Mucosa of descending colon (tissue), 3 donors: ENCODE data around the gene CISH. TPM values are rescaled to one million over a fixed set of nuclear protein-coding genes. Genes with fewer than 3 reads are reported as not detected.

Source experiments
- ATAC-seq: fragments of 200-7000 bp; cut with Tn5 transposase; one replicate; pipeline ENCODE4 v1.9.1; 2020; ENCODE audit warnings: mild to moderate bottlenecking, moderate library complexity
- DNase-seq, 3 donors: peaks; one replicate each; pipeline ENCODE4 v3.0.0-alpha.2; 2020
- H3K36me3 ChIP-seq: fragments of 200-600 bp; one replicate; pipeline ENCODE4 v1.8.0; 2021; ENCODE audit warnings: low read depth, mild to moderate bottlenecking
- H3K4me1 ChIP-seq: fragments of 200-600 bp; one replicate; pipeline ENCODE4 v1.8.0; 2021; ENCODE audit warnings: low read depth, mild to moderate bottlenecking
- H3K4me3 ChIP-seq: fragments of 200-600 bp; one replicate; pipeline ENCODE4 v1.8.0; 2021; ENCODE audit warnings: mild to moderate bottlenecking
- H3K9me3 ChIP-seq: fragments of 200-600 bp; one replicate; pipeline ENCODE4 v1.8.0; 2021; ENCODE audit warnings: mild to moderate bottlenecking
- intact Hi-C, 2 donors: fragments of 100-400 bp; cut with DNase I in 1 of 2; cut with micrococcal nuclease in 1 of 2; formaldehyde crosslinking; loops; one replicate each; pipeline versions ENCODE4 v1.11.0 to v1.11.1; 2022; cut with DNase I, micrococcal nuclease
- total RNA-seq, 3 donors: library from RNA; stranded (reverse); fragmentation: NEBNext Ultra II Directional in 2 of 3; extraction: Animal tissue kit (Norgen Biotek cat#: 25700) in 2 of 3; gene quantifications; one replicate each; pipeline versions ENCODE4 v1.2.1 to v1.2.4, GENCODE V29; 2021 to 2023
- TF ChIP-seq, protein P1 (sequence below): fragments of 200-600 bp; IDR thresholded peaks from one replicate; pipeline ENCODE4 v1.8.0; 2022; ENCODE audit warnings: antibody characterized with exemption, mild to moderate bottlenecking
- donor health status: DM: no; HTN: no; CAD: no; lungs with moderate emphysema.
- donor health status: DM: no; HTN: no; CAD: no.
- donor health status: DM: no; HTN: yes; CAD: no.

Gene CISH
- total RNA-seq, 3 donors from 2014 or later = 12.7 to 21.4 (median 19.2) TPM

DNA sequence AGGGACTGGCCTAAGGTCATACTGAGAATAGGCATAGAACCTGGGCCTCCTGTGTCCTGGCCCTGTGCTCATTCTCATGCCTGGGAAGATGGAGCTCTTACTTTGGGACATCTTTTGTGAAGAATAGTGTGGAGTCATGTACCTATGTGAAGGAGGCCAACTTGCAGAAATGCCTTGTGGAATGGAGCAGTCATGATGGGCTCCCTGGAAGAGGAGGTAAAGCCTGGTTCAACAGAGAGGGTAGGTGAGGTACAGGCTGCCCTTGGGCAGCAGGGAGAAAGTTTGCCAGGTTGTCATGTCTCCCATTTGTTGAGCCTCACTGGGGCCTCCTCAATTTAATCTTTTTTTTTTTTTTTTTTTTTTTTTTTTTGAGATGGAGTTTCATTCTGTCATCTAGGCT lies 23.5 kb upstream of the CISH start:
- no peaks in the 10 kb centered on the region for H3K36me3 ChIP-seq
- H3K9me3 ChIP-seq = no peaks in the 10 kb centered on the region
- TF ChIP-seq, protein P1, sequence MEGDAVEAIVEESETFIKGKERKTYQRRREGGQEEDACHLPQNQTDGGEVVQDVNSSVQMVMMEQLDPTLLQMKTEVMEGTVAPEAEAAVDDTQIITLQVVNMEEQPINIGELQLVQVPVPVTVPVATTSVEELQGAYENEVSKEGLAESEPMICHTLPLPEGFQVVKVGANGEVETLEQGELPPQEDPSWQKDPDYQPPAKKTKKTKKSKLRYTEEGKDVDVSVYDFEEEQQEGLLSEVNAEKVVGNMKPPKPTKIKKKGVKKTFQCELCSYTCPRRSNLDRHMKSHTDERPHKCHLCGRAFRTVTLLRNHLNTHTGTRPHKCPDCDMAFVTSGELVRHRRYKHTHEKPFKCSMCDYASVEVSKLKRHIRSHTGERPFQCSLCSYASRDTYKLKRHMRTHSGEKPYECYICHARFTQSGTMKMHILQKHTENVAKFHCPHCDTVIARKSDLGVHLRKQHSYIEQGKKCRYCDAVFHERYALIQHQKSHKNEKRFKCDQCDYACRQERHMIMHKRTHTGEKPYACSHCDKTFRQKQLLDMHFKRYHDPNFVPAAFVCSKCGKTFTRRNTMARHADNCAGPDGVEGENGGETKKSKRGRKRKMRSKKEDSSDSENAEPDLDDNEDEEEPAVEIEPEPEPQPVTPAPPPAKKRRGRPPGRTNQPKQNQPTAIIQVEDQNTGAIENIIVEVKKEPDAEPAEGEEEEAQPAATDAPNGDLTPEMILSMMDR = no peak
- DNase-seq = no peak
- no peak overlapping the region for H3K4me3 ChIP-seq
- H3K4me1 ChIP-seq = peaks cover 17% of the 10 kb centered on the region
- intact Hi-C loops = no loop called here
- no peak for ATAC-seq

DNA sequence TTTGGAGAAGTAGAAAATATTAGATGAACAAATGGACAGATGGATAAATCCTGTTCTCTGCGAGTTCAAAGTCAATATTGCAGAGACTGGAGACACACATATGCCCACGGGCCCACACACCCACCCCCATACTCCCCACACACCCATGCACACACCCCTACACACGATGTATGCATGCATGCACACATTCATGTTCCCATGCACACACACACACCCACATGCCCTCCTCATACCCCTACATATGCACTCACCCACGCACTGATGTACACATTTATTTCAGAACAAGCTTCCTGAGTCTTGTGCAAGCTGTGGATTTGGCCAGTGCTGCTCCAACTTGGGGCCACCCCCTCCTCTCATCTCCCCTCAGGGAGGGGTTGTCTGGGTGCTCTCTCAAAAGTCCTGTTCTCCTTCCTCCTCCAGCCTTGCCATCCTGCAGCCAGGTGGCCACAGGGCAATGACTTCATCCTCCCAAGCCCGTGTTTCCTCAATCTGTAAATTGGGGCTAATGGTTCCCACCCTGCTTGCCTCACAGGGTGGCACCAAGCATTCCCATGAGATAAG lies 21.7 kb upstream of the CISH start:
- DNase-seq (no peak), ATAC-seq (peak; percentile 28)
- intact Hi-C loops = no loop called here
- no peaks in the 10 kb centered on the region for H3K9me3 ChIP-seq
- no peaks in the 10 kb centered on the region for H3K36me3 ChIP-seq
- no peak overlapping the region for H3K4me3 ChIP-seq
- TF ChIP-seq, protein P1 = no peak
- H3K4me1 ChIP-seq = peaks cover 17% of the 10 kb centered on the region

DNA sequence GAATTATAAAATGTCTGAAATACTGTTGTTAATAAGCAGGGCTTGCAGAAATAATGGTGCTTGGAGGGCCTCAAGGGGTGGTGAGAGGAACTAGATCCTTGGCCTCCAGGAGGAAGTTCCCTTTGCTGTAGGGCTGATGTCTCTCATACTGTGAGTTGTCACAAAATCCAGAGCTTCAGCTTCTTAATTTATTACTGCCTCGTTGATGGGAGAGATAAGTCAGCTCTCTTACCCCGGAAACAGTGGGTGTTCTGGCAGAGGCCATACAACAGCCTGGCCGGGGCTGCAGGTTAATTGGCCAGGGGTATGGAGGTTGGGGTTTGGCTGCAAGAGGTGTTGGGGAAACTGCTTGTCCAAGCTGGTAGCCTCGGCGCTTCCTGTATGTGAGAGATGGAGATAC lies 20.9 kb upstream of the CISH start:
- Histone ChIP-seq H3K36me3 (no peaks in the 10 kb centered on the region), H3K4me3 (no peak overlapping the region), H3K4me1 (peaks cover 17% of the 10 kb centered on the region), H3K9me3 (no peaks in the 10 kb centered on the region)
- intact Hi-C loops = no loop called here
- DNase-seq = no peak
- TF ChIP-seq, protein P1 = no peak
- ATAC-seq = no peak

DNA sequence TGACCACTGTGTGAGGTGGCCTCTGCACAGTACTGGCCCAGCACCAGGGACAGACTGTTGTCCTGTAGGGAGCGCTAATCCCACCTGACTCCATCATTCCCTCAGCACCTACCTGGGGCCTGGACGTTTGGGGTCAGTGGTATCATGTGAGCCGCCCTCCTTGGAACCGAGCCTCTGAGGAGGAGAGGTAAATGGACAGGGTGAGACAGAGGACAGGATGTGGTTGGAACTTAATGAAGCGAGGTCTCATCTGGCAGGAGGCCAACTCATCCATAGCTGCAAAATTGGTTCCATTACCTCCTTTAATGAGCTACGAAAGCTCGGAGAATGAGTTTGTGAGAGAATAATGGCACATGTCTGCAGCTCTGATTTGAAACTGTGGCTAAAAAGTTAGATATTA lies 19.3 kb upstream of the CISH start:
- Histone ChIP-seq H3K36me3 (no peaks in the 10 kb centered on the region), H3K4me1 (peaks cover 4% of the 10 kb centered on the region), H3K4me3 (no peak overlapping the region), H3K9me3 (no peaks in the 10 kb centered on the region)
- intact Hi-C loops = no loop called here
- no peak for ATAC-seq
- DNase-seq = no peak
- TF ChIP-seq, protein P1 = no peak

DNA sequence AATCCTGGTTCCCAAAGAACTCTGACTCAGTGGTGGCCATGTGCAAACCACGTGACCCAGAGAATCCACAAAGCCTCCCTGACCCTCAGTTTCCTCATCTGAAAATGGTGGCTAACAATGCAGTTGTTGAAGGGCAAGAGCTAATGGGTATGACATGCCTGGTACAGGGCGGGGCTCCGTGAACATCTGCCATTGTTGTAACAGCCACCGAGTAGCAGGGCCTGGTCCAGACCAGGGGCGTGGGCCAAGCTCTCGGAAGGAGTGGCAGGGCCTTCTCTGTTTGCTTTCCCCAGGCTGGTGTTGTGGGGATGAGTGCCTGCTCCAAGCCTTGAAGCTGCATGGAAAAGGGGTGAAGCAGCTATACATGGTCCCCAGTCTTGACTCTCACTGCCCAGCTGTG lies 18.8 kb upstream of the CISH start:
- peaks cover 4% of the 10 kb centered on the region for H3K4me1 ChIP-seq
- ATAC-seq = peak; percentile 67

More for the DNA sequence above, 18.8 kb upstream of the CISH start:
- intact Hi-C loops = no loop called here
- Histone ChIP-seq H3K9me3 (no peaks in the 10 kb centered on the region), H3K4me3 (no peak overlapping the region), H3K36me3 (no peaks in the 10 kb centered on the region)
- DNase-seq = peak in 1 of 3 donors; percentile 42
- TF ChIP-seq, protein P1 = no peak
